Erythroblast (primary cell): ENCODE data around the gene KLF4.
"Not testable (repeated sequence)": the region's sequence is repeated elsewhere in the genome, so short reads cannot be mapped to it uniquely, and the experiment has no call there.

ENCODE experiments used
- GATA1 ChIP-seq: IDR thresholded peaks from 2 replicates; pipeline ENCODE4 v1.6.1; 2011; ENCODE audit warnings: low read depth, mild to moderate bottlenecking, control low read depth, low read length, moderate library complexity
- POLR2A ChIP-seq: IDR thresholded peaks from 2 replicates; pipeline ENCODE4 v1.6.1; 2011; ENCODE audit warnings: mild to moderate bottlenecking, low read length

- not testable (repeated sequence) for TF ChIP-seq POLR2A, GATA1
Measured at GRCh38 chr9:107500421-107501200, 11.0 kb upstream of the KLF4 start.
